AG04450 (cell line): ENCODE results near the gene GPR62. TPM values are rescaled to one million over a fixed set of nuclear protein-coding genes. Genes with fewer than 3 reads are reported as not detected.
"Not testable (repeated sequence)": the region's sequence is repeated elsewhere in the genome, so short reads cannot be mapped to it uniquely, and the experiment has no call there.

Source experiments
- CTCF ChIA-PET: fragments of 300-600, 350-600 bp; formaldehyde crosslinking; extraction: SDS; loops from one replicate; lab custom pipeline; 2022; ENCODE audit warnings: antibody characterized with exemption, inconsistent platforms; lab: Charles Lee
- POLR2A ChIA-PET: fragments of 350-600 bp; formaldehyde crosslinking; extraction: SDS; loops from one replicate; lab custom pipeline; 2021; ENCODE audit warnings: antibody characterized with exemption, inconsistent platforms; lab: Yijun Ruan, JAX
- DNase-seq: peaks from one replicate; pipeline ENCODE4 v3.0.0-alpha.2; 2011; ENCODE audit warnings: low read depth, low spot score
- H3K27ac ChIP-seq: one replicate; pipeline ENCODE4 v1.5.1; 2012; ENCODE audit warnings: low read depth, low read length, control low read depth
- H3K27me3 ChIP-seq: one replicate; pipeline ENCODE4 v1.6.0; 2012; ENCODE audit warnings: low read length; ENCODE audit not compliant: control insufficient read depth, insufficient read depth
- H3K4me3 ChIP-seq: 2 replicates; pipeline ENCODE4 v1.5.1; 2011; ENCODE audit warnings: mild to moderate bottlenecking, low read depth, low read length, control low read depth
- H3K9me3 ChIP-seq: 2 replicates; pipeline ENCODE4 v1.5.1; 2012; ENCODE audit warnings: low read length; ENCODE audit not compliant: control insufficient read depth, insufficient read depth
- CTCF ChIP-seq: IDR thresholded peaks from 2 replicates; pipeline ENCODE4 v1.5.1; 2011; ENCODE audit warnings: low read depth, low read length, control low read depth, inconsistent platforms
- polyA plus RNA-seq: library from polyadenylated mRNA; depleted of rRNA; stranded (reverse); fragments of >200 nt; gene quantifications from 2 replicates; pipeline ENCODE4 v1.2.3, GENCODE V29; 2011

The GPR62 gene
- polyA plus RNA-seq, 1 experiment, result not detected

GRCh38 chr3:51927061-51927977, 27.9 kb upstream of the GPR62 start:
- H3K4me3 ChIP-seq, result no peak overlapping the region
- ChIA-PET CTCF (interaction anchor here (0.6 to 1.2 kb wide), 3 partner anchors 14 to 493 kb away, joined by 3 to 7 read pairs (median 4); partner anchors contain the start of gene RRP9), POLR2A (no interaction called here)
- H3K9me3 ChIP-seq, result no peaks in the 10 kb centered on the region
- DNase-seq, result no peak
- no peaks in the 10 kb centered on the region for H3K27me3 ChIP-seq
- no peak for TF ChIP-seq CTCF
- no peak overlapping the region for H3K27ac ChIP-seq

GRCh38 chr3:51928438-51928837, 26.7 kb upstream of the GPR62 start:
- DNase-seq, result no peak
- TF ChIP-seq CTCF, result no peak
- Histone ChIP-seq H3K4me3 (no peak overlapping the region), H3K27me3 (no peaks in the 10 kb centered on the region), H3K27ac (no peak overlapping the region), H3K9me3 (no peaks in the 10 kb centered on the region)
- ChIA-PET CTCF (no interaction called here), POLR2A (no interaction called here)

GRCh38 chr3:51928981-51929380, 26.2 kb upstream of the GPR62 start:
- POLR2A ChIA-PET, result not testable (repeated sequence)

GRCh38 chr3:51929420-51930003, 25.7 kb upstream of the GPR62 start:
- Histone ChIP-seq H3K27me3 (no peaks in the 10 kb centered on the region), H3K27ac (no peak overlapping the region), H3K4me3 (no peak overlapping the region), H3K9me3 (no peaks in the 10 kb centered on the region)
- no peak for DNase-seq
- TF ChIP-seq CTCF, result no peak
- ChIA-PET POLR2A (no interaction called here), CTCF (no interaction called here)

More at GRCh38 chr3:51928981-51929380, 26.2 kb upstream of the GPR62 start:
- H3K9me3 ChIP-seq, H3K27ac ChIP-seq, CTCF ChIA-PET, H3K27me3 ChIP-seq, DNase-seq, H3K4me3 ChIP-seq: not testable (repeated sequence)

GRCh38 chr3:51930439-51930838, 24.7 kb upstream of the GPR62 start:
- ChIA-PET CTCF (interaction anchor here (1.5 kb wide), 1 partner anchor 11 kb away, joined by 3 read pairs; the partner anchor contains the start of genes PARP3 and RRP9), POLR2A (no interaction called here)
- H3K27ac ChIP-seq, result no peak overlapping the region
- TF ChIP-seq CTCF, result no peak
- no peaks in the 10 kb centered on the region for H3K9me3 ChIP-seq
- DNase-seq, result no peak
- no peaks in the 10 kb centered on the region for H3K27me3 ChIP-seq
- no peak overlapping the region for H3K4me3 ChIP-seq
